GM20000 (cell line): ENCODE measurements around the gene IFITM1.

Experiments
- DNase-seq: peaks from one replicate; pipeline ENCODE4 v3.0.0; 2012; ENCODE audit warnings: low spot score
- CTCF ChIP-seq: IDR thresholded peaks from 2 replicates; pipeline ENCODE4 v1.5.1; 2012; ENCODE audit warnings: mild to moderate bottlenecking, control low read depth; ENCODE audit errors: extremely low read depth, missing control alignments

The IFITM1 gene

GRCh38 chr11:353179-353873 lies 39.5 kb downstream of the IFITM1 start:
- TF ChIP-seq CTCF, result no peak
- DNase-seq, result no peak

DNA sequence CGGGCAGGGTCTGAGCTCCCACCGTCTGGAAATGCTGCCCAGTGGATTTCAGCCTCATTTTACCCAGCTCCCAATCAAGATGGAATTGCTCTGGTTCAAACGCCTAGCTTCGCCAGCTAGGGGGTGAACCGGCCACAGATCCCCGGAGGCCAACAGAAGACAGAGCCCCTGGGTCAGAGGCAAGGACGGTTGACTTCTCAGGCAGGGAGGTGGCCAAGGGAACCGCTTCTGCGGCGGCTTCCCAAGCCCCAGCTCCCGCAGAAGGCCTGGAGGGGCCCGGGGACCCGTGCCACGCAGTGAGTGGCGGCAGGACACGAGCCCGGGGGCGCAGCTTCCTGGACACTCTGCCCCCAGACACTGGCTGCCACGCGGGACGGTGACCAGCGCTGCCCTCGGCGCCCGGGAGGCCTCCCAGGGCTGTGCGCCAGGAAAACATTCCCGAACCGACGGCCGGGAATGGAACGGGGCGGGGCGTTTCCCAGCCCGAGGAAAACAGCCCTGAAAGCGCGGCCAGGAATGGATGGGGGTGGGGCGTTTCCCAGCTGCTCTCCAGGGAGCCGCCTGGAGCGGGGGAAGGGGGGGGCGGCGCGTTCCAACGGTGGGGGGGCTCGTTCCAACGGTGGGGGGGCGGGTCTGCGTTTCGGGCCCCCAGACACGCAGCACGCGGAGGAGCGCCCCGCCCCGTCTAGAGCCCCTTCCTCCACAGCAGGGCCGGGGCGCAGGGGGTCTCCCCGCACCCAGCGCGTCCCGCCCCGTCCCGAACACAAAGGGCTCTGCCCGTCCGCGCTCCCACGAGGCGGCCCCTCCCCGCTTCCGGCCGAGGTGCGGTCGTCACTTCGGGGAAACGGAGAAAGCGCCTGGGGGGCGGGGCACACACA lies 42.0 kb downstream of the IFITM1 start:
- TF ChIP-seq CTCF, result no peak
- peak; percentile 95 for DNase-seq

DNA sequence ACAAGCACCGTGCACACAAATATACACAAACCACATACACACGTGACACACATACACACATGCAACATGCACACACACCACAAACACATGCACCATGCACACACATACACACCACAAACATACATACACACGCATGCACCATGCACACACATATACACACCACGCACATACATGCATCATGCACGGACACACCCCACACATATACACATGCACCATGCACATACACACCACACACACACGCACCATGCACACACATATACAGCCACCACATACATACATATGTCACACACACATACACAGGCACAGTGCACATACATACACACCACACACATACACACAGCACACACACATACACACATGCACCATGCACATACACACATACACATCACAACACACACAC lies 42.8 kb downstream of the IFITM1 start:
- TF ChIP-seq CTCF, result no peak
- no peak for DNase-seq

GRCh38 chr11:357582-357981 lies 43.7 kb downstream of the IFITM1 start:
- no peak for DNase-seq
- no peak for TF ChIP-seq CTCF

DNA sequence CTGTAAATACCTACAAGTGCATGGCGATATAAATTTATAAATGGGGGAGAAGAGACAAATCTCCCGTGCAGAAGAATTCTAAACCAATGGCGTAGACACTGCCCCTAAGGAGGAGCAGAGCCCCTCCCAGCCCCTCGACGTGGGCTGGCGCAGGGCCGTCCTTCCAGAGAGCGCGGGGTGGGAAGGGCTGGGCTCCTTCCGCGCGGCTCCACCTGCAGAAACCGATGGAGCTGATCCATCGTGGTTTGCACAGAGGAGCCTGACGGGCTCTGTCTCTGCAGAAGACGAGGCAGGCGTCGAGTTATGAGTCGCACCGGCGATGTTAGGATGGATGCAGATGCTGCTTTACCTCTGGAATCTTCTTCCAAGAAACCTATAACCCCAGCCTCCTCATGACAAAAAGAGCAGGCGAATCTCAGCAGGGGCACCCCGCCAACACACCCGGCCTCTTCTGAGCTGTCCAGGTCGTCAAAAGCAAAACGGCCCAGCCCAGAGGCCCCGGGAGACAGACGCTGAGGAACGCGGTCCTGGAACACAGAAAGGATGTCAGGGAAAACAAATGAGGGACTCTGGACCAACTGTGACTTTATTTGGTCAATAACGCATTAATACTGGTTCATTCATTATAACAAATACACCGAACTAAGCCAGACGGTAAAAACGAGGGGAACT lies 44.4 kb downstream of the IFITM1 start:
- no peak for TF ChIP-seq CTCF
- no peak for DNase-seq

DNA sequence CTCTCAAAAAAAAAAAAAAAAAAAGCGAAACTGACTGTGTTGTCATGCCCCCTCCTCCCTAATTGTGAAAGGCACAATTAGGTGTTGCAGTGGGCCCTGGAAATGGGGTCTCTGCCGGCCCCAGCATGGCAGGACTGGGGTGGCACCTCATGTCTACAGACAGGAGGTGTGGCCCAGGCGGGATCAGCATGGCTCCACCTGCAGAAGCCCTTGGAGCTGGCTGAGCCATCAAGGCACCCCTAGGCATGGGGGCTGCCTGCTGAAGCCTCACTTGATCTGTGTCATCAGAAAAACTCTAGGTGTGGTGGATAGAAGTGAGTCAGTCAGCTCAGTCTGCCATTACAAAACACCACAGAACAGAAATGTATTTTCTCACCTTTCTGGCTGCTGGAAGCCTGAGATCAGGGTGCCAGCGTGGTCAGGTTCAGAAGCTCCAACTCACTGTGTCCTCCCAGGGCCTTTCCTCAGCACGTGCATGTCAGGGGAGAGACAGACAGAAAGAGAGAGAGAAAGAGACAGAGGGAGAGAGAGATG lies 45.4 kb downstream of the IFITM1 start:
- no peak for TF ChIP-seq CTCF
- no peak for DNase-seq
